ENCODE data around the gene PTH1R.

Gene PTH1R

GRCh38 chr3:46916799-46917198, 39.3 kb downstream of the PTH1R start:
- WGBS, 2 experiments (ENCODE audit: insufficient coverage in 2 of 2), result 96 to 100% methylated on average over 2 to 3 of the region's 3 CpGs
- Histone ChIP-seq H3K9me3 (ENCODE audit: control insufficient read depth, low read length) (peaks cover 26% of the 10 kb centered on the region), H3K27ac (ENCODE audit: low read depth, low read length, severe bottlenecking) (no peak overlapping the region), H3K4me1 (ENCODE audit: control insufficient read depth, insufficient read depth, low read length, poor library complexity, severe bottlenecking) (no peaks in the 10 kb centered on the region), H3K36me3 (ENCODE audit: control insufficient read depth, insufficient read depth, low read length) (peaks cover 62% of the 10 kb centered on the region), H3K4me3 (ENCODE audit: extremely low read depth, insufficient read depth, low read length, poor library complexity, severe bottlenecking) (no peak overlapping the region)

- Histone ChIP-seq H3K4me3 (ENCODE audit: extremely low read depth, insufficient read depth, low read length, poor library complexity, severe bottlenecking) (no peak overlapping the region), H3K9me3 (ENCODE audit: control insufficient read depth, low read length) (peaks cover 26% of the 10 kb centered on the region), H3K36me3 (ENCODE audit: control insufficient read depth, insufficient read depth, low read length) (peaks cover 66% of the 10 kb centered on the region), H3K27ac (ENCODE audit: low read depth, low read length, severe bottlenecking) (no peak overlapping the region), H3K4me1 (ENCODE audit: control insufficient read depth, insufficient read depth, low read length, poor library complexity, severe bottlenecking) (no peaks in the 10 kb centered on the region)
- 80% methylated on average over 1 to 2 of the region's 3 CpGs for WGBS, 2 experiments (ENCODE audit: insufficient coverage in 2 of 2)
Observed at GRCh38 chr3:46917257-46917656, 39.7 kb downstream of the PTH1R start.

GRCh38 chr3:46918202-46918601, 40.7 kb downstream of the PTH1R start:
- Histone ChIP-seq H3K4me1 (ENCODE audit: control insufficient read depth, insufficient read depth, low read length, poor library complexity, severe bottlenecking) (no peaks in the 10 kb centered on the region), H3K4me3 (ENCODE audit: extremely low read depth, insufficient read depth, low read length, poor library complexity, severe bottlenecking) (no peak overlapping the region), H3K36me3 (ENCODE audit: control insufficient read depth, insufficient read depth, low read length) (peaks cover 76% of the 10 kb centered on the region), H3K27ac (ENCODE audit: low read depth, low read length, severe bottlenecking) (no peak overlapping the region), H3K9me3 (ENCODE audit: control insufficient read depth, low read length) (peaks cover 26% of the 10 kb centered on the region)
- WGBS, 2 experiments (ENCODE audit: insufficient coverage in 2 of 2), result 80% methylated on average over 1 of the region's 1 CpG; no CpG with 5 or more reads in 1 of the 2 experiments

GRCh38 chr3:46918634-46919033, 41.1 kb downstream of the PTH1R start:
- Histone ChIP-seq H3K4me1 (ENCODE audit: control insufficient read depth, insufficient read depth, low read length, poor library complexity, severe bottlenecking) (no peaks in the 10 kb centered on the region), H3K36me3 (ENCODE audit: control insufficient read depth, insufficient read depth, low read length) (peaks cover 80% of the 10 kb centered on the region), H3K4me3 (ENCODE audit: extremely low read depth, insufficient read depth, low read length, poor library complexity, severe bottlenecking) (no peak overlapping the region), H3K9me3 (ENCODE audit: control insufficient read depth, low read length) (peaks cover 26% of the 10 kb centered on the region), H3K27ac (ENCODE audit: low read depth, low read length, severe bottlenecking) (no peak overlapping the region)
- 91 to 97% methylated on average over 3 to 4 of the region's 4 CpGs for WGBS, 2 experiments (ENCODE audit: insufficient coverage in 2 of 2)

- WGBS, 2 experiments (ENCODE audit: insufficient coverage in 2 of 2), result 90 to 100% methylated on average over 2 of the region's 4 CpGs
- peaks cover 26% of the 10 kb centered on the region for H3K9me3 ChIP-seq (ENCODE audit: control insufficient read depth, low read length)
- no peak overlapping the region for H3K4me3 ChIP-seq (ENCODE audit: extremely low read depth, insufficient read depth, low read length, poor library complexity, severe bottlenecking)
- H3K4me1 ChIP-seq (ENCODE audit: control insufficient read depth, insufficient read depth, low read length, poor library complexity, severe bottlenecking), result no peaks in the 10 kb centered on the region
- no peak overlapping the region for H3K27ac ChIP-seq (ENCODE audit: low read depth, low read length, severe bottlenecking)
- H3K36me3 ChIP-seq (ENCODE audit: control insufficient read depth, insufficient read depth, low read length), result peaks cover 97% of the 10 kb centered on the region
Observed at GRCh38 chr3:46921041-46921440, 43.5 kb downstream of the PTH1R start.

- H3K9me3 ChIP-seq (ENCODE audit: control insufficient read depth, low read length), result peaks cover 26% of the 10 kb centered on the region
- WGBS, 2 experiments (ENCODE audit: insufficient coverage in 2 of 2), result 97% methylated on average over 5 to 7 of the region's 7 CpGs
- peaks cover 96% of the 10 kb centered on the region for H3K36me3 ChIP-seq (ENCODE audit: control insufficient read depth, insufficient read depth, low read length)
- no peak overlapping the region for H3K4me3 ChIP-seq (ENCODE audit: extremely low read depth, insufficient read depth, low read length, poor library complexity, severe bottlenecking)
- no peak overlapping the region for H3K27ac ChIP-seq (ENCODE audit: low read depth, low read length, severe bottlenecking)
- H3K4me1 ChIP-seq (ENCODE audit: control insufficient read depth, insufficient read depth, low read length, poor library complexity, severe bottlenecking), result no peaks in the 10 kb centered on the region
Observed at GRCh38 chr3:46921871-46922271, 44.4 kb downstream of the PTH1R start.

GRCh38 chr3:46922426-46922825, 44.9 kb downstream of the PTH1R start:
- no peak overlapping the region for H3K4me3 ChIP-seq (ENCODE audit: extremely low read depth, insufficient read depth, low read length, poor library complexity, severe bottlenecking)
- peaks cover 96% of the 10 kb centered on the region for H3K36me3 ChIP-seq (ENCODE audit: control insufficient read depth, insufficient read depth, low read length)

GRCh38 chr3:46922871-46923558, 45.5 kb downstream of the PTH1R start:
- H3K4me1 ChIP-seq (ENCODE audit: control insufficient read depth, insufficient read depth, low read length, poor library complexity, severe bottlenecking), result peaks cover 2% of the 10 kb centered on the region
- no peak overlapping the region for H3K27ac ChIP-seq (ENCODE audit: low read depth, low read length, severe bottlenecking)
- WGBS, 2 experiments (ENCODE audit: insufficient coverage in 2 of 2), result 93% methylated on average over 13 of the region's 16 CpGs
- no peak overlapping the region for H3K4me3 ChIP-seq (ENCODE audit: extremely low read depth, insufficient read depth, low read length, poor library complexity, severe bottlenecking)
- peaks cover 15% of the 10 kb centered on the region for H3K9me3 ChIP-seq (ENCODE audit: control insufficient read depth, low read length)
- peaks cover 93% of the 10 kb centered on the region for H3K36me3 ChIP-seq (ENCODE audit: control insufficient read depth, insufficient read depth, low read length)

More at GRCh38 chr3:46922426-46922825, 44.9 kb downstream of the PTH1R start:
- 98 to 100% methylated on average over 3 to 4 of the region's 4 CpGs for WGBS, 2 experiments (ENCODE audit: insufficient coverage in 2 of 2)
- H3K4me1 ChIP-seq (ENCODE audit: control insufficient read depth, insufficient read depth, low read length, poor library complexity, severe bottlenecking), result no peaks in the 10 kb centered on the region
- no peak overlapping the region for H3K27ac ChIP-seq (ENCODE audit: low read depth, low read length, severe bottlenecking)
- H3K9me3 ChIP-seq (ENCODE audit: control insufficient read depth, low read length), result peaks cover 21% of the 10 kb centered on the region

- no peak overlapping the region for H3K4me3 ChIP-seq (ENCODE audit: extremely low read depth, insufficient read depth, low read length, poor library complexity, severe bottlenecking)
- H3K4me1 ChIP-seq (ENCODE audit: control insufficient read depth, insufficient read depth, low read length, poor library complexity, severe bottlenecking), result peaks cover 2% of the 10 kb centered on the region
- H3K36me3 ChIP-seq (ENCODE audit: control insufficient read depth, insufficient read depth, low read length), result peaks cover 91% of the 10 kb centered on the region
- WGBS, 2 experiments (ENCODE audit: insufficient coverage in 2 of 2), result 70 to 87% methylated on average over 3 to 10 of the region's 11 CpGs
- H3K27ac ChIP-seq (ENCODE audit: low read depth, low read length, severe bottlenecking), result no peak overlapping the region
- peaks cover 8% of the 10 kb centered on the region for H3K9me3 ChIP-seq (ENCODE audit: control insufficient read depth, low read length)
Observed at GRCh38 chr3:46923559-46924350, 46.2 kb downstream of the PTH1R start.

GRCh38 chr3:46924921-46925584, 47.5 kb downstream of the PTH1R start:
- WGBS, 2 experiments (ENCODE audit: insufficient coverage in 2 of 2), result 94 to 97% methylated on average over 6 to 7 of the region's 10 CpGs
- H3K4me1 ChIP-seq (ENCODE audit: control insufficient read depth, insufficient read depth, low read length, poor library complexity, severe bottlenecking), result peaks cover 2% of the 10 kb centered on the region
- H3K36me3 ChIP-seq (ENCODE audit: control insufficient read depth, insufficient read depth, low read length), result peaks cover 84% of the 10 kb centered on the region
- peak overlapping the region; percentile 10 for H3K27ac ChIP-seq (ENCODE audit: low read depth, low read length, severe bottlenecking)
- no peaks in the 10 kb centered on the region for H3K9me3 ChIP-seq (ENCODE audit: control insufficient read depth, low read length)
- no peak overlapping the region for H3K4me3 ChIP-seq (ENCODE audit: extremely low read depth, insufficient read depth, low read length, poor library complexity, severe bottlenecking)
